B cell (primary cell): Measurements from ENCODE around the gene SYCP3.

ENCODE experiments used
- CTCF ChIP-seq: fragments of 200-600 bp; IDR thresholded peaks from one replicate; pipeline ENCODE4 v1.8.0; 2022; ENCODE audit warnings: antibody characterized with exemption, mild to moderate bottlenecking
- EZH2 ChIP-seq: IDR thresholded peaks from 2 replicates; pipeline ENCODE4 v1.6.1; 2012; ENCODE audit warnings: borderline replicate concordance, low read depth, mild to moderate bottlenecking, moderate library complexity, low read length; ENCODE audit not compliant: insufficient read depth, poor library complexity, severe bottlenecking

DNA sequence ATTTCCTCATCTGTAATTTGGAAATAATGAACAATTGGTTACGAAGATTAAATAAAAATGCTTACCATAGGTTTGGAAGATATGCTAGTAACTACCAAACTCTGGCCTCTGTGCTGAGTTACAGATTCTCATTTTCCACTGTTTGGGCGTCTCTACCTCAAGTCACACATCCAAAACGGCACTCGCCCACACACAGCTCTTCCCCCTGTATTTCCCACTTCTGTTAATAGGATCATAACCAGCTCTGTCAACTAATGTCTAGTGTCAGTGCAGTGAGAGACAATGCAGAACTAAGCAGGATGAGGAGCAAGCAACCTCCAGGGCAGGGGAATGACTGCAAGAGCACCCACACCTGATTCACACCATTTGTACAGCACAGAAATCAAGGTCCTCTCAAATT is 10.9 kb upstream of the SYCP3 start:
- TF ChIP-seq CTCF, result no peak
- TF ChIP-seq EZH2, result no peak
